Smooth muscle cell (in vitro differentiated cells): ENCODE measurements around the gene MLNR. TPM values are rescaled to one million over a fixed set of nuclear protein-coding genes. Genes with fewer than 3 reads are reported as not detected.

Experiments
- DNase-seq: peaks from one replicate; lab custom pipeline; 2025; ENCODE audit not compliant: unreplicated experiment; lab: John Stamatoyannopoulos, UW
- H2AFZ ChIP-seq: fragments of 200-600 bp; sonication (generic); 2 replicates; pipeline ENCODE4 v1.6.0; 2016; ENCODE audit warnings: antibody characterized with exemption, low read depth, mild to moderate bottlenecking
- H3F3A ChIP-seq: fragments of 200-600 bp; sonication (generic); 2 replicates; pipeline ENCODE4 v1.6.0; 2017; ENCODE audit warnings: antibody characterized with exemption, low read depth
- H3K27ac ChIP-seq: fragments of 200-600 bp; sonication (generic); 2 replicates; pipeline ENCODE4 v1.5.1; 2016; ENCODE audit warnings: low read depth, mild to moderate bottlenecking
- H3K27me3 ChIP-seq: fragments of 200-600 bp; sonication (generic); 2 replicates; pipeline ENCODE4 v1.6.1; 2016; ENCODE audit warnings: low read depth, mild to moderate bottlenecking
- H3K36me3 ChIP-seq: fragments of 200-600 bp; sonication (generic); 2 replicates; pipeline ENCODE4 v1.5.1; 2016; ENCODE audit warnings: low read depth
- H3K4me1 ChIP-seq: fragments of 200-600 bp; sonication (generic); 2 replicates; pipeline ENCODE4 v1.5.1; 2016; ENCODE audit warnings: low read depth
- H3K4me2 ChIP-seq: fragments of 200-600 bp; sonication (generic); 2 replicates; pipeline ENCODE4 v1.6.0; 2016; ENCODE audit warnings: mild to moderate bottlenecking
- H3K4me3 ChIP-seq: fragments of 200-600 bp; sonication (generic); 2 replicates; pipeline ENCODE4 v1.5.1; 2016; ENCODE audit warnings: mild to moderate bottlenecking
- H3K79me2 ChIP-seq: fragments of 200-600 bp; sonication (generic); 2 replicates; pipeline ENCODE4 v1.6.0; 2016; ENCODE audit warnings: low read depth, mild to moderate bottlenecking
- H3K9ac ChIP-seq: fragments of 200-600 bp; sonication (generic); 2 replicates; pipeline ENCODE4 v1.6.0; 2016; ENCODE audit warnings: low read depth
- H3K9me3 ChIP-seq: fragments of 200-600 bp; sonication (generic); replicated peaks from 2 replicates; pipeline ENCODE4 v1.5.1; 2016; ENCODE audit warnings: low read depth
- H4K20me1 ChIP-seq: fragments of 200-600 bp; sonication (generic); 2 replicates; pipeline ENCODE4 v1.6.0; 2016; ENCODE audit warnings: low read depth
- CTCF ChIP-seq: fragments of 200-600 bp; sonication (generic); IDR thresholded peaks from 2 replicates; pipeline ENCODE4 v1.5.1; 2017; ENCODE audit warnings: borderline replicate concordance, mild to moderate bottlenecking, antibody characterized with exemption; ENCODE audit not compliant: insufficient read depth, poor library complexity, severe bottlenecking
- WGBS: methylation state at CpG from one replicate; pipeline ENCODE4 v1.1.7; 2016; ENCODE audit warnings: low lambda C conversion rate; 5-methylcytosine and 5-hydroxymethylcytosine counted together
- polyA plus RNA-seq: library from polyadenylated mRNA; unstranded; fragments of >200 nt; fragmentation: Nextera tagmentation; extraction: Ambion mirVana; gene quantifications from 2 replicates; pipeline ENCODE4 v1.2.1, GENCODE V29; 2016
- total RNA-seq: library from RNA; depleted of rRNA; stranded (reverse); fragments of >200 nt; gene quantifications from 2 replicates; pipeline ENCODE4 v1.2.3, GENCODE V29; 2014

Gene MLNR
- total and polyA plus RNA-seq, 2 experiments from 2014 or later = not detected

DNA sequence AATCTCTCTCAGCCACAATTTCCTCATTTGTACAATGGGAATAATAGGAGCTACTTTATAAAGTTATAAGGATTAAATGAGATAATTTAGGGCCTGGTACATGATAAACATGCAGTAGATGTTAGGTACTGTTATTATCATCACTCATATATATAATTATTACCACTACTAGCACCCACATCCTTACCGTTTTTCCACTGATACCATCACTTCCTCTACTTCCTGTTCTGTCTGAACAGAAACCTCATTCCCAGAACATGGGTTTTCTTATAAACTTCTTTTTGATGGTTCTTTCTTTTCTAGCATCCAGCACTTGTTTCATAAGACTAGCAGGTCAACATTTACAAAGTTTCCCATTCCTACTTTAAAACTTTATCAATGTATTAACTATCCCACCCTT, 33.9 kb downstream of the MLNR start:
- H3K4me2 ChIP-seq = no peak overlapping the region
- no peak overlapping the region for H2AFZ ChIP-seq
- peaks cover 11% of the 10 kb centered on the region for H3K36me3 ChIP-seq
- no peaks in the 10 kb centered on the region for H3F3A ChIP-seq
- H3K27ac ChIP-seq = no peak overlapping the region
- 87% methylated on average over 1 of the region's 1 CpG for WGBS
- DNase-seq = no peak
- H3K4me1 ChIP-seq = peaks cover 2% of the 10 kb centered on the region
- no peak for TF ChIP-seq CTCF
- H3K27me3 ChIP-seq = no peaks in the 10 kb centered on the region
- H3K9me3 ChIP-seq = no peaks in the 10 kb centered on the region
- H4K20me1 ChIP-seq = no peaks in the 10 kb centered on the region
- peaks cover 10% of the 10 kb centered on the region for H3K79me2 ChIP-seq
- no peak overlapping the region for H3K4me3 ChIP-seq
- no peak overlapping the region for H3K9ac ChIP-seq

DNA sequence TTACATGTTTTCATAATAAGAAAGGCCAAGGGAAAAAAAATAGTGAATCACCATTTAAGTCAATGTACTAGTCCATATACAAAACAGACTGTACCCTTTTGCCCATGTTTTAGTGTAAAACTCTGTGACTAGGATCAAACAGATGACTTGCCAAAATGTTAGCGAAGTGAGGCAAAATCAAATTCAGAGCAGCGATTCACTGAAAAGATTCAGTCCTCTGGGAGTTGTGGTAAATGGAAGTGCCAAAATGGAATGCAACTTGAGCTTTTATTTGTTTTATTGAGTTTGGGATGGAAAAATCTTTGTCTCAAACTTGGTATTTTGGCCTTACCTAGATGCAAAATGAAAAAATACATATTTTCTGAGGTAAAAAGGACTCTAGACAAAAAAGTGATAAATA, 36.7 kb downstream of the MLNR start:
- Histone ChIP-seq H3K36me3 (peaks cover 24% of the 10 kb centered on the region), H4K20me1 (no peaks in the 10 kb centered on the region), H3K9me3 (no peaks in the 10 kb centered on the region), H3K79me2 (peaks cover 10% of the 10 kb centered on the region), H3K27me3 (no peaks in the 10 kb centered on the region), H2AFZ (no peak overlapping the region), H3K27ac (no peak overlapping the region), H3K4me3 (no peak overlapping the region), H3K9ac (no peak overlapping the region), H3K4me2 (no peak overlapping the region), H3F3A (no peaks in the 10 kb centered on the region), H3K4me1 (no peaks in the 10 kb centered on the region)
- 98% methylated on average over 2 of the region's 2 CpGs for WGBS
- no peak for DNase-seq
- no peak for TF ChIP-seq CTCF

GRCh38 chr13:49258089-49258796, 38.1 kb downstream of the MLNR start:
- no peak for TF ChIP-seq CTCF
- H3K4me1 ChIP-seq = no peaks in the 10 kb centered on the region
- no peak for DNase-seq
- H3K27ac ChIP-seq = no peak overlapping the region
- H3K36me3 ChIP-seq = peaks cover 25% of the 10 kb centered on the region
- 97% methylated on average over 3 of the region's 3 CpGs for WGBS
- H4K20me1 ChIP-seq = no peaks in the 10 kb centered on the region
- H2AFZ ChIP-seq = no peak overlapping the region
- no peak overlapping the region for H3K9ac ChIP-seq
- peaks cover 5% of the 10 kb centered on the region for H3K79me2 ChIP-seq
- H3K27me3 ChIP-seq = no peaks in the 10 kb centered on the region
- H3K4me3 ChIP-seq = no peak overlapping the region
- no peaks in the 10 kb centered on the region for H3F3A ChIP-seq
- no peaks in the 10 kb centered on the region for H3K9me3 ChIP-seq
- H3K4me2 ChIP-seq = no peak overlapping the region

DNA sequence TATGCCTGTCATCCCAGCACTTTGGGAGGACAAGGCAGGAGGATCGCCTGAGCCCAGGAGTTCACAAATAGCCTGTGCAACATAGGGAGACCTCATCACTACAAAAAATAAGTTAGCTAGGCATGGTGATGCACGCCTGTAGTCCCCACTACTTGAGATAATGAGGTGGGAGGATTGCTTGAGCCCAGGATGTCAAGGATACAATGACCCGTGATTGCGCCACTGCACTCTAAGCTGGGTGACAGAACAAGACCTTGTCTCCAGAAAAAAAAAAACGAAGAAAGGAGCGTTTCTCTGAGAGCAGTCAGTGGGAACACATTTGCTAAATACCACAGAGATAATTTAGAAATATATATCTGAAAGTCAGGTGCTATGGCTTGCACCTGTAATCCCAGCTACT, 39.4 kb downstream of the MLNR start:
- no peaks in the 10 kb centered on the region for H3K79me2 ChIP-seq
- no peaks in the 10 kb centered on the region for H3K27me3 ChIP-seq
- no peak overlapping the region for H3K9ac ChIP-seq
- H3K27ac ChIP-seq = no peak overlapping the region
- no peak overlapping the region for H2AFZ ChIP-seq
- no peak for DNase-seq
- no peak for TF ChIP-seq CTCF
- H3K4me3 ChIP-seq = no peak overlapping the region
- H3F3A ChIP-seq = no peaks in the 10 kb centered on the region
- 100% methylated on average over 6 of the region's 6 CpGs for WGBS
- no peaks in the 10 kb centered on the region for H3K9me3 ChIP-seq
- H3K4me1 ChIP-seq = no peaks in the 10 kb centered on the region
- no peak overlapping the region for H3K4me2 ChIP-seq
- H3K36me3 ChIP-seq = peaks cover 25% of the 10 kb centered on the region
- H4K20me1 ChIP-seq = no peaks in the 10 kb centered on the region
